Choroid plexus epithelial cell (primary cell): Measurements from ENCODE around the gene SLC7A1.
A peak's percentile ranks its signal among the peaks of the same experiment; 100 is the strongest.

Experiments
- DNase-seq: peaks from one replicate; pipeline ENCODE4 v3.0.0-alpha.2; 2010; ENCODE audit warnings: low read depth
- H3K4me3 ChIP-seq: 2 replicates; pipeline ENCODE4 v1.5.1; 2011; ENCODE audit warnings: low read depth, mild to moderate bottlenecking, control low read depth, low read length, moderate library complexity
- TF ChIP-seq, protein P1 (sequence below): conservative IDR thresholded peaks from 2 replicates; pipeline ENCODE4 v1.5.1; 2011; ENCODE audit warnings: low read depth, mild to moderate bottlenecking, control low read depth, inconsistent platforms, low read length, moderate library complexity

SLC7A1 gene

DNA sequence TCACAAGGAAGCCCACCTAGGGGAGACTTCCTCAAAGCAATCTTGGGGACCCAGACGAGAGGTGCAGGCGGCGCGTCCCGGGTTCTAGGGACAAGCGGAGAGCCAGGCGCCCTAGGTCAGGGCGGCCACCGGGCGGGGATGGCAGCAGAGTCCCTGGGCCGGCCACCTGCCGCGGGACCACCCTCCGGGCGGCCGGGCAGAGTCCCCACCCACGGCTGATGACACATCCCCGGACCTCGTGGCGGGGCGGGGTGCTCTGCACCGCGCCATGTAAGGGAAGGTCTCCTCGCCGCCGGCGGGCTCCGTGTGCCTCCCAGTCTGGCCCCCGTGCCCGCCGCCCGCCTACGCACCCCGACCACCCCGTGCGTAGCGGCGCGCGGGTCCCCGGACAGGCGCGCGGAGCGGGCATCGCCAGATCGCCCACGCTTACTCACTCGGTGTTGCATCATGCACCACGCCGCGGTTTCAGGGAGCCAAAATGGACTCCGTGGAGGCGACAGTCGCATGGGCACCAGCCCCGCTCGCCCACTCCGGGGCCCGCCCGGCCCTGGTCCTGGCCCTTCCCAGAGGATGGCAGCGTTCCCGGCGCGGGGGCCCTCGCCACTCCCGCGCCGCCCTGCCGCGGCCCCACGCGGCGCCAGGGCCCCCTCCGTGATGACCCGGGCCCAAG, 643 bp downstream of the SLC7A1 start:
- TF ChIP-seq, protein P1, sequence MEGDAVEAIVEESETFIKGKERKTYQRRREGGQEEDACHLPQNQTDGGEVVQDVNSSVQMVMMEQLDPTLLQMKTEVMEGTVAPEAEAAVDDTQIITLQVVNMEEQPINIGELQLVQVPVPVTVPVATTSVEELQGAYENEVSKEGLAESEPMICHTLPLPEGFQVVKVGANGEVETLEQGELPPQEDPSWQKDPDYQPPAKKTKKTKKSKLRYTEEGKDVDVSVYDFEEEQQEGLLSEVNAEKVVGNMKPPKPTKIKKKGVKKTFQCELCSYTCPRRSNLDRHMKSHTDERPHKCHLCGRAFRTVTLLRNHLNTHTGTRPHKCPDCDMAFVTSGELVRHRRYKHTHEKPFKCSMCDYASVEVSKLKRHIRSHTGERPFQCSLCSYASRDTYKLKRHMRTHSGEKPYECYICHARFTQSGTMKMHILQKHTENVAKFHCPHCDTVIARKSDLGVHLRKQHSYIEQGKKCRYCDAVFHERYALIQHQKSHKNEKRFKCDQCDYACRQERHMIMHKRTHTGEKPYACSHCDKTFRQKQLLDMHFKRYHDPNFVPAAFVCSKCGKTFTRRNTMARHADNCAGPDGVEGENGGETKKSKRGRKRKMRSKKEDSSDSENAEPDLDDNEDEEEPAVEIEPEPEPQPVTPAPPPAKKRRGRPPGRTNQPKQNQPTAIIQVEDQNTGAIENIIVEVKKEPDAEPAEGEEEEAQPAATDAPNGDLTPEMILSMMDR, result no peak
- peak; percentile 60 for DNase-seq

DNA sequence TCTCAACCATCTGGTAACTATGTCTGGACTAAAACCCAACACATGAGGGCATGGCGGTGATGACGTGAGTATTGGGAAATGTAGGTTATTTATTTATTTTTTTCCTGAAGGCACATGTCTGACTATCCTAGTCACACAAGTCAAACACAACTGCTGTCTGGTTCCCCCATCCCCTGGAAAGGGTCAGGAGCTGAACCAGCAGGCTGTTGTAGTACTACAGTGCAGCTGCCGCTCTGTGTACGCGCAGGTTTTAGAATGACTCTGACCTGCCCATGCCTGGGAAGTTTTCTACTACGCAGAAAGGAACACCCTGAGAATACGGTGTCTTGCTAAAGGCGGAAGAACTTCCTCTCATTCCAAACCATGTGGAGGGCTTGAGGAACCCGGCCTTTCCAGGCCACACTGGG, 1.2 kb downstream of the SLC7A1 start:
- peak overlapping the region; percentile 81 for H3K4me3 ChIP-seq
- TF ChIP-seq, protein P1, result no peak

More for the DNA sequence above, 643 bp downstream of the SLC7A1 start:
- peak overlapping the region; percentile 81 for H3K4me3 ChIP-seq

DNA sequence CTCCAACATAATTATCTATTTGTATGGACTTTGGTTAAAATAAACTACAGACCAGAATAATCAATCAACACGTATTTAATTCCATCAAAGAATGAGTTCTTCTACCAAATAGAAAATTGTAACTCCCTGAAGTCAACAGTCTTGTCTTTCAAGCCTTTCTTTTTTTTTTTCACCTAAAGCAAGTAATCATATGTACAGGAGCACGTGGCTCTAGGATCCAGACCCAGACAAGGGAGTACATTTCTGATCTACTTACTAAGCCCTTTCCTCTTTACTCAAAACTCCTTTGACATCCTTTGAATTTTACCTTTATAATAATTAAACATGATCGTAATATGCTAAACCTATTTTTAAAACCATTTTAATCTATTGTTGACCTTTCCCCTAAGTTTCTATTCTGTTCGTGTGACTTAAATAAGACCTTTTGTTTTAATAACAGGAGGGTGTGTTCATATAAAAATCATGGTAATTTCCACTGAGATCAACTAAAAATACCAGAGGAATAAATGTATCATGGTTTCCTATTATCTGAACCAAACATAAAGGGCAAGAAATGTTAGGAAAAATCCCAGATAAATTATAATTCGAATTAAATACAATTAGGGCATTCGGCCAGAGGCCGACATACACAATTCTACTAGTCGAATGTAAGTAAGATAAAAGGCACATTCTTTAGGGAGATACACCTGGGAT, 1.7 kb downstream of the SLC7A1 start:
- TF ChIP-seq, protein P1, result no peak
- peak overlapping the region; percentile 81 for H3K4me3 ChIP-seq
- DNase-seq, result no peak

More for the DNA sequence above, 1.2 kb downstream of the SLC7A1 start:
- DNase-seq, result peak; percentile 89

DNA sequence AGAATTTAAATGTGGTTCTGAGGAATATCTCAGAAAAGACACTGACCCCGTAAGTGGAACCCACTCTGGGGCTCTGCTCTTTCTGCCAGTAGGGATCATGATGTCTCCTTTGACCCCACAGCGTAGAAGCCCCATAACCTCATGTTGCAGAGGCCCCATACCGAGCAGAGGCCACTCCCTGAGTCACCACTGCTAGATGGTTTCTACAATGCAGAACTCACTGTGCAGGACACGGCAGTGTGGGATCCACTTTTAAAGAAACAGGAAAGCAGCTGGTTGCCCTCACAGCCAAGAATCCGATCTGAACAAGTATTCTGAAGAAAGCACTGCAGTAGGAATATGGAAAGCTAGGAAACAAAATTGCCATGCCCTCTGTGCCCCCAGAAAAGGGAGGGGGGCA, 4.2 kb downstream of the SLC7A1 start:
- peak; percentile 79 for DNase-seq
- TF ChIP-seq, protein P1, result no peak
- no peak overlapping the region for H3K4me3 ChIP-seq

DNA sequence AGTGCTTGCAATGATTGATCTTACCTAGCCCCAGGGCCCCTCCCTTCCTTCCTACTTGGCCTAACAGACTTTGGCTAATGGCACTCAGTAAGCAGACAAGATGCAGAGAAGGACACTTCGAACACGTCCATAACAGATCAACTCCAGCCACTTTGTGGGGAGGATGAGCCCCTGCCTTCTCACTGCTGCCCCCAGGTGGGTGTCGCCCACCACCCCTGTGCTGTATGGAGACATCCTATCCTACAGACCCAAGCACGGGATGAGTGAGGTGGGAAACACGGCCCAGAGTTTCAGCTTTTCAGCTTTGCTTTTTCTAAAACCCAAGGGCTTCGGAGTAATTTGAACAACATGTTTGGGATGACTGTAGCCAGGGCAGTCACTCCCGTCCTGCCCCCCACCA, 5.5 kb downstream of the SLC7A1 start:
- no peak for DNase-seq
- TF ChIP-seq, protein P1, result peak; percentile 22
- H3K4me3 ChIP-seq, result no peak overlapping the region

DNA sequence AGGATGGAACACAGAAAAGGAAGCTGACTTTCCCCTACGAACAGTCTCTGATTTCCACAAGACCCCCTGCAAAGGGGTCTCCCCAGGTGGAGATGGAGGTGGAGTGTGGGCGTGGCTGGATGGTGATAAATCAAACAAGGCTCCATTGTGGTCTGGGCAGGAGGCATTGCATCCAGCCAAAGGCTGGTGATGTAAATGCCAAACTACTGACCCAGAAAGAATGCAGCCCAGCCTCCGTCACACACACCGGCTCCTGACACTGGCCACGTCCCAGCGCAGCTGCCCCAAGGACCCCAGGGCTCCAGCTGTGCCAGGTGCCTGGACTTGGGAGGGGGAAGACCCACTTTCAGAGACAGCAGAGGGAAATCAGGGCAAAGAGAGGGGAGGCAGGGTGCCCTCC, 6.3 kb downstream of the SLC7A1 start:
- TF ChIP-seq, protein P1, result no peak
- H3K4me3 ChIP-seq, result no peak overlapping the region
- peak; percentile 62 for DNase-seq
